Occipital lobe (tissue), 2 donors: ENCODE results near the gene PPP1R9B. TPM values are rescaled to one million over a fixed set of nuclear protein-coding genes. Genes with fewer than 3 reads are reported as not detected.

ENCODE experiments used
- DNase-seq: peaks from one replicate; lab custom pipeline; 2025; lab: John Stamatoyannopoulos, UW
- total RNA-seq: library from RNA; depleted of rRNA; stranded (reverse); fragments of >200 nt; gene quantifications from one replicate; pipeline ENCODE4 v1.2.3, GENCODE V29; 2014

PPP1R9B gene
- total RNA-seq, 1 donor from 2014 or later, result 69.9 TPM

GRCh38 chr17:50143461-50144176 is 6.9 kb downstream of the PPP1R9B start:
- DNase-seq, result no peak

- DNase-seq, result no peak
Observed at GRCh38 chr17:50141745-50142110, 8.7 kb downstream of the PPP1R9B start.

GRCh38 chr17:50141026-50141744 is 9.3 kb downstream of the PPP1R9B start:
- DNase-seq, result no peak

GRCh38 chr17:50139950-50140885 is 10.3 kb downstream of the PPP1R9B start:
- peak; percentile 52 for DNase-seq

GRCh38 chr17:50139185-50139783 is 11.2 kb downstream of the PPP1R9B start:
- DNase-seq, result no peak

GRCh38 chr17:50137042-50137441 is 13.4 kb downstream of the PPP1R9B start:
- DNase-seq, result no peak

GRCh38 chr17:50136096-50136687 is 14.3 kb downstream of the PPP1R9B start:
- DNase-seq, result no peak

GRCh38 chr17:50135316-50136095 is 15.0 kb downstream of the PPP1R9B start:
- DNase-seq, result no peak

- DNase-seq, result no peak
Observed at GRCh38 chr17:50134206-50135110, 16.0 kb downstream of the PPP1R9B start.

- no peak for DNase-seq
Observed at GRCh38 chr17:50133769-50134099, 16.7 kb downstream of the PPP1R9B start.

- DNase-seq, result no peak
Observed at GRCh38 chr17:50133028-50133768, 17.3 kb downstream of the PPP1R9B start.

GRCh38 chr17:50132104-50132794 is 18.2 kb downstream of the PPP1R9B start:
- no peak for DNase-seq

- DNase-seq, result no peak
Observed at GRCh38 chr17:50130559-50131305, 19.7 kb downstream of the PPP1R9B start.

GRCh38 chr17:50129728-50130558 is 20.5 kb downstream of the PPP1R9B start, which contains the start of gene SAMD14:
TSS of gene SAMD14 (minus strand) at chr17:50130160. CDS start at chr17:50124959, 5,201 bp downstream.
- DNase-seq, result no peak

GRCh38 chr17:50129353-50129727 is 21.1 kb downstream of the PPP1R9B start:
- DNase-seq, result no peak
